ENCODE results near the gene DPY30. TPM values are rescaled to one million over a fixed set of nuclear protein-coding genes. Genes with fewer than 3 reads are reported as not detected.

DPY30 gene
- total RNA-seq, 4 donors from 2014 or later: 29.5 to 45.4 (median 36.3) TPM

DNA sequence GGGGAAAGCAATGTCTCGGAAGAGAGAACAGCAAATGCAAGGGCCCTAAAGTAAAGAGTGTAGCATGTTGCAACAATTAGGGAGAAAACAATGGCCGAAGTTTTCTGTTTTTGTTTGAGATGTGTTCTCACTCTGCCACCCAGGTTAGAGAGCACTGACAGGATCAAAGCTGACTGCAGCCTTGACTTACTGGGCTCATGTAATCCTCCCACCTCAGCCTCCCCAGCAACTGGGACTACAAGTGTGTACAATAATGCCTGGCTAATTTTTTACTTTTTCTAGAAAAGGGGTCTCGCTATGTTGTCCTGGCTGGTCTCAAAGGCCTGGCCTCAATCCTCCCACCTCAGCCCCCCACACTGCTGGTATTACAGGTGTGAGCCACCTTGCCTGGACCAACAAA lies 52.7 kb downstream of the DPY30 start:
- Histone ChIP-seq H3K27ac (no peak overlapping the region), H3K4me1 (no peaks in the 10 kb centered on the region), H3K36me3 (no peaks in the 10 kb centered on the region), H3K9me3 (no peaks in the 10 kb centered on the region), H3K4me3 (no peak overlapping the region), H3K27me3 (no peaks in the 10 kb centered on the region)
- DNase-seq: no peak
- TF ChIP-seq, protein P1, sequence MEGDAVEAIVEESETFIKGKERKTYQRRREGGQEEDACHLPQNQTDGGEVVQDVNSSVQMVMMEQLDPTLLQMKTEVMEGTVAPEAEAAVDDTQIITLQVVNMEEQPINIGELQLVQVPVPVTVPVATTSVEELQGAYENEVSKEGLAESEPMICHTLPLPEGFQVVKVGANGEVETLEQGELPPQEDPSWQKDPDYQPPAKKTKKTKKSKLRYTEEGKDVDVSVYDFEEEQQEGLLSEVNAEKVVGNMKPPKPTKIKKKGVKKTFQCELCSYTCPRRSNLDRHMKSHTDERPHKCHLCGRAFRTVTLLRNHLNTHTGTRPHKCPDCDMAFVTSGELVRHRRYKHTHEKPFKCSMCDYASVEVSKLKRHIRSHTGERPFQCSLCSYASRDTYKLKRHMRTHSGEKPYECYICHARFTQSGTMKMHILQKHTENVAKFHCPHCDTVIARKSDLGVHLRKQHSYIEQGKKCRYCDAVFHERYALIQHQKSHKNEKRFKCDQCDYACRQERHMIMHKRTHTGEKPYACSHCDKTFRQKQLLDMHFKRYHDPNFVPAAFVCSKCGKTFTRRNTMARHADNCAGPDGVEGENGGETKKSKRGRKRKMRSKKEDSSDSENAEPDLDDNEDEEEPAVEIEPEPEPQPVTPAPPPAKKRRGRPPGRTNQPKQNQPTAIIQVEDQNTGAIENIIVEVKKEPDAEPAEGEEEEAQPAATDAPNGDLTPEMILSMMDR (IDR thresholded peaks at IDR 0.05): no peak
- TF ChIP-seq POLR2A (IDR thresholded peaks at IDR 0.05): no peak

DNA sequence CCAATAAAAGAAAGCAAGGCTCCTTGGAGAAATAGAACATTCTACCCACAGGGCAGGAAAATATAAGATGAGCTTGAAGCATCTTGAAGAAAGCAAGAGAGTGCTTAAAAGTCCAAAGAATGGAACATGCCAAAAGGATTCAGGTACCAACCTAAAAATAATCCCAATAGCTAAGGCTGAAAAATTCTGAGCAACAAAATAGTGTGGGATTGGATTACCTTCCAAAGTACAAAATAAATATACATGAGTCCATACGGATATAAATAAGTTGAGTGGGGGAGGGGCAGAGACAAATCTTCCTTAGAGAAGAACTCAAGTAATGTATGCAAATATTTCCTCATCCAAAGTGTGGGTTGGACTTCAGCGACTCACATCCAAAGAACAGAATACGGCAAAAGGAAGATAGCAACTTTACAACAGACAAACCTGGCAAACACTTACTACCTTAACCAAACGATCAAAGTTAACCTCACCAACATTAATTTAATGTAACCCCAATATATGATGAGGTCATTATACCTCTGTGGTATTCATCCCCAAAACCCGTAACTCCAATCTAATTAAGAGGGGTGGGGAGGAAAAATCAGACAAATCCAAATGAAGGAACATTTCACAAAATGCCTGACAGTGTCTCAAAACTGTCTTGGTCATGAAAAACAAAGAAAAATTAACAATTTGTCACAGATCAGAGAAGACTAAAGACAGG lies 55.7 kb downstream of the DPY30 start:
- no peaks in the 10 kb centered on the region for H3K9me3 ChIP-seq
- TF ChIP-seq, protein P1 (IDR thresholded peaks at IDR 0.05): no peak
- TF ChIP-seq POLR2A (IDR thresholded peaks at IDR 0.05): no peak
- H3K36me3 ChIP-seq: no peaks in the 10 kb centered on the region
- no peak overlapping the region for H3K4me3 ChIP-seq
- no peak for DNase-seq
- no peaks in the 10 kb centered on the region for H3K27me3 ChIP-seq
- no peaks in the 10 kb centered on the region for H3K4me1 ChIP-seq
- H3K27ac ChIP-seq: no peak overlapping the region

DNA sequence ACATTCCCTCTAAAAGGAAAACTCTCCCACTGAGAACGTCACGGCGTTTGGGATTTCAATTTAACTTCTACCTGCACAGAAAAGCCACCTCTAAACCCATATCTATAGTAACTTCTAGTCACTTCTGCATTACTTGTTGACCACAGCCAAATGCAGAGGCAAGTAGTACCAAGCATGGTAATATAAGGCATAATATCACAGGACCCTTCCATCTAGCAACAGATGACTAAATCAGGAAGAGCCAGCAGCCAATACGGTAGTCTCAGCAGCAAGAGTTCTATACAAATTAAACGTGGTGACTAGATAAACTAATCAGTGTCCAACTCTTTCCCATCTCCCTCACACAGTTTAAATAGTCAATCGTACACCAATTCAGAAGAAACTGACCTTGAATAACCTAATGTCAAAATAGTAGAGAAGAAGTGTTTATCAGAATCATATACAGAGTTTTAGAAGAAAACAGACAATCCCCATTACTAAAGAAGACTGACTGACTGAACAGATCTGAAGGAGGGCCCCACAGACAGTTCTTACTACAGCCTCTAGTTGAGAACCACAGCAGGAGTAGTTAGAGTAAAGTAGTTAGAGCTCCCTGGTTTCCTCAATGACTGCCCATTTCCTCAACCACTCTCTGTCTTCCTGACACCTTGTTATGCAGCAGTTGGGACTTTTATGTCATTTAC lies 58.8 kb downstream of the DPY30 start:
- peak overlapping the region in 2 of 4 donors; percentile 13 to 27 for H3K27ac ChIP-seq
- no peak for DNase-seq
- TF ChIP-seq, protein P1 (IDR thresholded peaks at IDR 0.05): peak in 1 of 6 experiments; percentile 4
- TF ChIP-seq POLR2A (IDR thresholded peaks at IDR 0.05): no peak

DNA sequence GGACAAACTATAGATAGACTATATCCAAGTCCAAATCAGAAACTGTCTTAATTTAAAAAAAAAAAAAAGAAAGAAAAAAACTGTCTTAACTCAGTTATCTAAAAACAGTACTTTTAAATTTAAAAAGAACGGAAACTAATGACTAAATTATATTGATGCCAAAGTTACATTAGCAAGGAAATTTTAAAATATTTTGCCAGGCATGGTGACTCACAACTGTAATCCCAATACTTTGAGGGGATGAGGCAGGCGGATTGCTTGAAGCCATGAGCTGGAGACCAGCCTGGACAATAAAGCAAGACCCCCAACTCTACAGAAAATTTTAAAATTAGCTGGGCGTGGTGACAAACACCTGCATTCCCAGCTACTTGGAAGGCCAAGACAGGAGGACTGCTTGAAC lies 59.6 kb downstream of the DPY30 start:
- Histone ChIP-seq H3K4me1 (no peaks in the 10 kb centered on the region), H3K4me3 (no peak overlapping the region), H3K9me3 (no peaks in the 10 kb centered on the region), H3K36me3 (no peaks in the 10 kb centered on the region), H3K27me3 (no peaks in the 10 kb centered on the region), H3K27ac (no peak overlapping the region)
- no peak for TF ChIP-seq POLR2A (IDR thresholded peaks at IDR 0.05)
- TF ChIP-seq, protein P1 (IDR thresholded peaks at IDR 0.05): no peak
- DNase-seq: no peak

More for the DNA sequence above, 58.8 kb downstream of the DPY30 start:
- no peaks in the 10 kb centered on the region for H3K36me3 ChIP-seq
- no peak overlapping the region for H3K4me3 ChIP-seq
- no peaks in the 10 kb centered on the region for H3K4me1 ChIP-seq
- no peaks in the 10 kb centered on the region for H3K9me3 ChIP-seq
- H3K27me3 ChIP-seq: no peaks in the 10 kb centered on the region

DNA sequence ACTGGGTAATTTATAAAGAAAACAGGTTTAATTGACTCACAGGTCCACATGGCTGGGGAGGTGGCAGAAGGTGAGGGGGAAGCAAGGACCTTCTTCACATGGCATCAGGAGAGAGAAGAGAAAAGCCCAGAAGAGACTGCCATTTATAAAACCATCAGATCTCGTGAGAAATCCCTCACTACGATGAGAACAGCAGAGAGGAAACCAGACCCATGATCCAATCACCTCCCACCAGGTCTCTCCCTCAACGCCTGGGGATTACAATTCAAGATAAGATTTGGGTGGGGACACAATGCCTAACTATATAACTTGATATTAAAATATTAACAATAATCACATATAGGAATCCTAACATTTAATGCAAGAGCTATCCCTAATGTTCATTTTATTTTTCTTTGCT lies 60.6 kb downstream of the DPY30 start:
- no peak for DNase-seq
- Histone ChIP-seq H3K9me3 (no peaks in the 10 kb centered on the region), H3K27ac (no peak overlapping the region), H3K4me1 (no peaks in the 10 kb centered on the region), H3K4me3 (no peak overlapping the region), H3K36me3 (no peaks in the 10 kb centered on the region), H3K27me3 (no peaks in the 10 kb centered on the region)
- no peak for TF ChIP-seq POLR2A (IDR thresholded peaks at IDR 0.05)
- TF ChIP-seq, protein P1 (IDR thresholded peaks at IDR 0.05): no peak
